GM23338 (cell line): ENCODE results near the gene NCR3LG1. TPM values are rescaled to one million over a fixed set of nuclear protein-coding genes. Genes with fewer than 3 reads are reported as not detected.

Experiments
- ATAC-seq: fragments of 200-7000 bp; cut with Tn5 transposase; 3 replicates; pipeline ENCODE4 v1.9.1; 2020
- DNase-seq: peaks from one replicate; pipeline ENCODE4 v3.0.0-alpha.2; 2015; ENCODE audit warnings: low spot score
- H2AFZ ChIP-seq: fragments of 200-600 bp; sonication (generic); 2 replicates; pipeline ENCODE4 v1.8.0; 2016; ENCODE audit warnings: antibody characterized with exemption, mild to moderate bottlenecking, moderate library complexity
- H3F3A ChIP-seq: fragments of 200-600 bp; sonication (generic); replicated peaks from 2 replicates; pipeline ENCODE4 v1.8.0; 2017; ENCODE audit warnings: antibody characterized with exemption, mixed run types, low read depth
- H3K27ac ChIP-seq: fragments of 200-600 bp; sonication (generic); 2 replicates; pipeline ENCODE4 v1.6.1; 2016; ENCODE audit warnings: low read depth
- H3K27me3 ChIP-seq: fragments of 200-600 bp; sonication (generic); 2 replicates; pipeline ENCODE4 v1.8.0; 2016; ENCODE audit warnings: mild to moderate bottlenecking, mixed run types, moderate library complexity; ENCODE audit not compliant: insufficient read depth
- H3K36me3 ChIP-seq: fragments of 200-600 bp; sonication (generic); 2 replicates; pipeline ENCODE4 v1.8.0; 2016; ENCODE audit warnings: mild to moderate bottlenecking; ENCODE audit not compliant: insufficient read depth
- H3K4me1 ChIP-seq: fragments of 200-600 bp; sonication (generic); 2 replicates; pipeline ENCODE4 v1.8.0; 2016; ENCODE audit warnings: mild to moderate bottlenecking, moderate library complexity; ENCODE audit not compliant: insufficient read depth
- H3K4me2 ChIP-seq: fragments of 200-600 bp; sonication (generic); 2 replicates; pipeline ENCODE4 v1.7.1; 2017; ENCODE audit warnings: mixed run types
- H3K4me3 ChIP-seq: fragments of 200-600 bp; sonication (generic); 2 replicates; pipeline ENCODE4 v1.6.1; 2016; ENCODE audit warnings: mixed run types
- H3K79me2 ChIP-seq: fragments of 200-600 bp; sonication (generic); replicated peaks from 2 replicates; pipeline ENCODE4 v1.8.0; 2017; ENCODE audit warnings: mild to moderate bottlenecking; ENCODE audit not compliant: insufficient read depth
- H3K9me2 ChIP-seq: fragments of 200-600 bp; sonication (generic); 2 replicates; pipeline ENCODE4 v1.8.0; 2017; ENCODE audit not compliant: insufficient read depth
- H4K20me1 ChIP-seq: fragments of 200-600 bp; sonication (generic); replicated peaks from 2 replicates; pipeline ENCODE4 v1.8.0; 2017; ENCODE audit warnings: mild to moderate bottlenecking; ENCODE audit not compliant: insufficient read depth
- H3K27ac Mint-ChIP-seq: 2 replicates; pipeline ENCODE4 v1.8.0; 2020; ENCODE audit warnings: inconsistent platforms, mild to moderate bottlenecking, moderate library complexity, mixed read lengths
- H3K27me3 Mint-ChIP-seq: 3 replicates; pipeline ENCODE4 v1.8.0; 2022; ENCODE audit warnings: low read depth, mild to moderate bottlenecking, moderate library complexity, mixed read lengths, inconsistent platforms; ENCODE audit not compliant: insufficient read depth, poor library complexity
- H3K36me3 Mint-ChIP-seq: 3 replicates; pipeline ENCODE4 v1.8.0; 2021; ENCODE audit warnings: low read depth, mild to moderate bottlenecking, inconsistent platforms, moderate library complexity, mixed read lengths
- H3K4me1 Mint-ChIP-seq: 3 replicates; pipeline ENCODE4 v1.8.0; 2020; ENCODE audit warnings: mild to moderate bottlenecking, inconsistent platforms, mixed read lengths
- H3K4me3 Mint-ChIP-seq: 3 replicates; pipeline ENCODE4 v1.8.0; 2021; ENCODE audit warnings: moderate library complexity, mild to moderate bottlenecking, inconsistent platforms, mixed read lengths
- H3K9me3 Mint-ChIP-seq: 3 replicates; pipeline ENCODE4 v1.8.0; 2020; ENCODE audit warnings: moderate library complexity, mild to moderate bottlenecking, inconsistent platforms, mixed read lengths
- CREB1 ChIP-seq: fragments of 250-450 bp; sonication (Bioruptor Pico); IDR thresholded peaks from 2 replicates; pipeline ENCODE4 v1.5.0; 2020; ENCODE audit warnings: low read depth, mild to moderate bottlenecking, moderate library complexity
- EZH2 ChIP-seq: fragments of 200-600 bp; sonication (generic); IDR thresholded peaks from one replicate; pipeline ENCODE4 v1.8.0; 2017; ENCODE audit warnings: antibody characterized with exemption, mild to moderate bottlenecking, low read depth; ENCODE audit not compliant: unreplicated experiment
- EZH2phosphoT487 ChIP-seq: fragments of 200-600 bp; sonication (generic); IDR thresholded peaks from one replicate; pipeline ENCODE4 v1.8.1; 2018; ENCODE audit warnings: antibody characterized with exemption; ENCODE audit not compliant: unreplicated experiment
- NANOG ChIP-seq: IDR thresholded peaks from 2 replicates; pipeline ENCODE4 v1.6.1; 2016; ENCODE audit warnings: antibody characterized with exemption, borderline replicate concordance
- STAT1 ChIP-seq: IDR thresholded peaks from one replicate; pipeline ENCODE4 v1.6.1; 2016; ENCODE audit warnings: antibody characterized with exemption; ENCODE audit not compliant: unreplicated experiment
- ZNF114 ChIP-seq: fragments of 250-450 bp; sonication (Bioruptor Pico); IDR thresholded peaks from 2 replicates; pipeline ENCODE4 v1.5.0; 2020; ENCODE audit warnings: mild to moderate bottlenecking, moderate library complexity
- polyA plus RNA-seq: library from polyadenylated mRNA; unstranded; fragments of >200 nt; fragmentation: Nextera tagmentation; extraction: Ambion mirVana; gene quantifications from 2 replicates; pipeline ENCODE4 v1.2.1, GENCODE V29; 2016
- total RNA-seq: library from RNA; depleted of rRNA; stranded (reverse); fragments of >200 nt; shearing (Covaris generic); gene quantifications from 2 replicates; pipeline ENCODE4 v1.2.3, GENCODE V29; 2014
- TF ChIP-seq, protein P1 (sequence below): IDR thresholded peaks from one replicate; pipeline ENCODE4 v1.6.1; 2018; ENCODE audit warnings: antibody characterized with exemption; ENCODE audit not compliant: unreplicated experiment
- TF ChIP-seq, protein P2 (sequence below): IDR thresholded peaks from 2 replicates; pipeline ENCODE4 v1.6.1; 2016; ENCODE audit warnings: antibody characterized with exemption
- TF ChIP-seq, protein P3 (sequence below): fragments of 250-450 bp; sonication (Bioruptor Pico); IDR thresholded peaks from 2 replicates; pipeline ENCODE4 v1.5.0; 2020; ENCODE audit warnings: mild to moderate bottlenecking, moderate library complexity

NCR3LG1 gene
- total and polyA plus RNA-seq, 2 experiments from 2014 or later = 0.15 to 1.9 TPM

DNA sequence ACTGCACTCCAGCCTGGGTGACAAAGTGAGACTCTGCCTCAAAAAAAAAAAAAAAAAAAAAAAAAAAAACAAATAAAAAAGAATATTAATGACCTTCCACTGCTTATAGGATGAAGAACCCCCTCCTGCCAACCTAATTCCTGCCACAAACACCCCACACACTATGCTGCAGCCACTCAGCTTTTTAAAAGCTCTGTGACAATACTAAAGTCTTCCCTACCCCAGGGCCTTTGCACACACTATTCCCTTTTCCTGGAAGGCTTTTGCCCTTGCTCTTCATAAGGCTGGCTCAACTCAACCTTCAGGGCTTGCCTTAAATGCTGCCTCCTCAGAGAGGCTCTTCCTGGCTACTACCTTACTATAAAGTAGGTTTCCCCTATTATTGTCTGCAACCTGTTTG is 47.6 kb downstream of the NCR3LG1 start:
- H3K4me3 Mint-ChIP-seq = no peak overlapping the region
- no peaks in the 10 kb centered on the region for H3K36me3 Mint-ChIP-seq
- Histone ChIP-seq H3K4me2 (no peak overlapping the region), H3K27ac (no peak overlapping the region), H3K79me2 (no peaks in the 10 kb centered on the region), H3K36me3 (no peaks in the 10 kb centered on the region), H2AFZ (no peak overlapping the region), H3K9me2 (no peaks in the 10 kb centered on the region), H3K27me3 (no peaks in the 10 kb centered on the region), H4K20me1 (no peaks in the 10 kb centered on the region), H3F3A (no peaks in the 10 kb centered on the region), H3K4me1 (no peaks in the 10 kb centered on the region), H3K4me3 (no peak overlapping the region)
- no peak overlapping the region for H3K27ac Mint-ChIP-seq
- H3K27me3 Mint-ChIP-seq = peaks cover 4% of the 10 kb centered on the region
- no peak for TF ChIP-seq EZH2phosphoT487
- no peak for TF ChIP-seq ZNF114
- TF ChIP-seq, protein P1, sequence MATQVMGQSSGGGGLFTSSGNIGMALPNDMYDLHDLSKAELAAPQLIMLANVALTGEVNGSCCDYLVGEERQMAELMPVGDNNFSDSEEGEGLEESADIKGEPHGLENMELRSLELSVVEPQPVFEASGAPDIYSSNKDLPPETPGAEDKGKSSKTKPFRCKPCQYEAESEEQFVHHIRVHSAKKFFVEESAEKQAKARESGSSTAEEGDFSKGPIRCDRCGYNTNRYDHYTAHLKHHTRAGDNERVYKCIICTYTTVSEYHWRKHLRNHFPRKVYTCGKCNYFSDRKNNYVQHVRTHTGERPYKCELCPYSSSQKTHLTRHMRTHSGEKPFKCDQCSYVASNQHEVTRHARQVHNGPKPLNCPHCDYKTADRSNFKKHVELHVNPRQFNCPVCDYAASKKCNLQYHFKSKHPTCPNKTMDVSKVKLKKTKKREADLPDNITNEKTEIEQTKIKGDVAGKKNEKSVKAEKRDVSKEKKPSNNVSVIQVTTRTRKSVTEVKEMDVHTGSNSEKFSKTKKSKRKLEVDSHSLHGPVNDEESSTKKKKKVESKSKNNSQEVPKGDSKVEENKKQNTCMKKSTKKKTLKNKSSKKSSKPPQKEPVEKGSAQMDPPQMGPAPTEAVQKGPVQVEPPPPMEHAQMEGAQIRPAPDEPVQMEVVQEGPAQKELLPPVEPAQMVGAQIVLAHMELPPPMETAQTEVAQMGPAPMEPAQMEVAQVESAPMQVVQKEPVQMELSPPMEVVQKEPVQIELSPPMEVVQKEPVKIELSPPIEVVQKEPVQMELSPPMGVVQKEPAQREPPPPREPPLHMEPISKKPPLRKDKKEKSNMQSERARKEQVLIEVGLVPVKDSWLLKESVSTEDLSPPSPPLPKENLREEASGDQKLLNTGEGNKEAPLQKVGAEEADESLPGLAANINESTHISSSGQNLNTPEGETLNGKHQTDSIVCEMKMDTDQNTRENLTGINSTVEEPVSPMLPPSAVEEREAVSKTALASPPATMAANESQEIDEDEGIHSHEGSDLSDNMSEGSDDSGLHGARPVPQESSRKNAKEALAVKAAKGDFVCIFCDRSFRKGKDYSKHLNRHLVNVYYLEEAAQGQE = no peak
- TF ChIP-seq EZH2 = no peak
- no peak for TF ChIP-seq STAT1
- TF ChIP-seq, protein P2, sequence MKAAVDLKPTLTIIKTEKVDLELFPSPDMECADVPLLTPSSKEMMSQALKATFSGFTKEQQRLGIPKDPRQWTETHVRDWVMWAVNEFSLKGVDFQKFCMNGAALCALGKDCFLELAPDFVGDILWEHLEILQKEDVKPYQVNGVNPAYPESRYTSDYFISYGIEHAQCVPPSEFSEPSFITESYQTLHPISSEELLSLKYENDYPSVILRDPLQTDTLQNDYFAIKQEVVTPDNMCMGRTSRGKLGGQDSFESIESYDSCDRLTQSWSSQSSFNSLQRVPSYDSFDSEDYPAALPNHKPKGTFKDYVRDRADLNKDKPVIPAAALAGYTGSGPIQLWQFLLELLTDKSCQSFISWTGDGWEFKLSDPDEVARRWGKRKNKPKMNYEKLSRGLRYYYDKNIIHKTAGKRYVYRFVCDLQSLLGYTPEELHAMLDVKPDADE = no peak
- TF ChIP-seq, protein P3, sequence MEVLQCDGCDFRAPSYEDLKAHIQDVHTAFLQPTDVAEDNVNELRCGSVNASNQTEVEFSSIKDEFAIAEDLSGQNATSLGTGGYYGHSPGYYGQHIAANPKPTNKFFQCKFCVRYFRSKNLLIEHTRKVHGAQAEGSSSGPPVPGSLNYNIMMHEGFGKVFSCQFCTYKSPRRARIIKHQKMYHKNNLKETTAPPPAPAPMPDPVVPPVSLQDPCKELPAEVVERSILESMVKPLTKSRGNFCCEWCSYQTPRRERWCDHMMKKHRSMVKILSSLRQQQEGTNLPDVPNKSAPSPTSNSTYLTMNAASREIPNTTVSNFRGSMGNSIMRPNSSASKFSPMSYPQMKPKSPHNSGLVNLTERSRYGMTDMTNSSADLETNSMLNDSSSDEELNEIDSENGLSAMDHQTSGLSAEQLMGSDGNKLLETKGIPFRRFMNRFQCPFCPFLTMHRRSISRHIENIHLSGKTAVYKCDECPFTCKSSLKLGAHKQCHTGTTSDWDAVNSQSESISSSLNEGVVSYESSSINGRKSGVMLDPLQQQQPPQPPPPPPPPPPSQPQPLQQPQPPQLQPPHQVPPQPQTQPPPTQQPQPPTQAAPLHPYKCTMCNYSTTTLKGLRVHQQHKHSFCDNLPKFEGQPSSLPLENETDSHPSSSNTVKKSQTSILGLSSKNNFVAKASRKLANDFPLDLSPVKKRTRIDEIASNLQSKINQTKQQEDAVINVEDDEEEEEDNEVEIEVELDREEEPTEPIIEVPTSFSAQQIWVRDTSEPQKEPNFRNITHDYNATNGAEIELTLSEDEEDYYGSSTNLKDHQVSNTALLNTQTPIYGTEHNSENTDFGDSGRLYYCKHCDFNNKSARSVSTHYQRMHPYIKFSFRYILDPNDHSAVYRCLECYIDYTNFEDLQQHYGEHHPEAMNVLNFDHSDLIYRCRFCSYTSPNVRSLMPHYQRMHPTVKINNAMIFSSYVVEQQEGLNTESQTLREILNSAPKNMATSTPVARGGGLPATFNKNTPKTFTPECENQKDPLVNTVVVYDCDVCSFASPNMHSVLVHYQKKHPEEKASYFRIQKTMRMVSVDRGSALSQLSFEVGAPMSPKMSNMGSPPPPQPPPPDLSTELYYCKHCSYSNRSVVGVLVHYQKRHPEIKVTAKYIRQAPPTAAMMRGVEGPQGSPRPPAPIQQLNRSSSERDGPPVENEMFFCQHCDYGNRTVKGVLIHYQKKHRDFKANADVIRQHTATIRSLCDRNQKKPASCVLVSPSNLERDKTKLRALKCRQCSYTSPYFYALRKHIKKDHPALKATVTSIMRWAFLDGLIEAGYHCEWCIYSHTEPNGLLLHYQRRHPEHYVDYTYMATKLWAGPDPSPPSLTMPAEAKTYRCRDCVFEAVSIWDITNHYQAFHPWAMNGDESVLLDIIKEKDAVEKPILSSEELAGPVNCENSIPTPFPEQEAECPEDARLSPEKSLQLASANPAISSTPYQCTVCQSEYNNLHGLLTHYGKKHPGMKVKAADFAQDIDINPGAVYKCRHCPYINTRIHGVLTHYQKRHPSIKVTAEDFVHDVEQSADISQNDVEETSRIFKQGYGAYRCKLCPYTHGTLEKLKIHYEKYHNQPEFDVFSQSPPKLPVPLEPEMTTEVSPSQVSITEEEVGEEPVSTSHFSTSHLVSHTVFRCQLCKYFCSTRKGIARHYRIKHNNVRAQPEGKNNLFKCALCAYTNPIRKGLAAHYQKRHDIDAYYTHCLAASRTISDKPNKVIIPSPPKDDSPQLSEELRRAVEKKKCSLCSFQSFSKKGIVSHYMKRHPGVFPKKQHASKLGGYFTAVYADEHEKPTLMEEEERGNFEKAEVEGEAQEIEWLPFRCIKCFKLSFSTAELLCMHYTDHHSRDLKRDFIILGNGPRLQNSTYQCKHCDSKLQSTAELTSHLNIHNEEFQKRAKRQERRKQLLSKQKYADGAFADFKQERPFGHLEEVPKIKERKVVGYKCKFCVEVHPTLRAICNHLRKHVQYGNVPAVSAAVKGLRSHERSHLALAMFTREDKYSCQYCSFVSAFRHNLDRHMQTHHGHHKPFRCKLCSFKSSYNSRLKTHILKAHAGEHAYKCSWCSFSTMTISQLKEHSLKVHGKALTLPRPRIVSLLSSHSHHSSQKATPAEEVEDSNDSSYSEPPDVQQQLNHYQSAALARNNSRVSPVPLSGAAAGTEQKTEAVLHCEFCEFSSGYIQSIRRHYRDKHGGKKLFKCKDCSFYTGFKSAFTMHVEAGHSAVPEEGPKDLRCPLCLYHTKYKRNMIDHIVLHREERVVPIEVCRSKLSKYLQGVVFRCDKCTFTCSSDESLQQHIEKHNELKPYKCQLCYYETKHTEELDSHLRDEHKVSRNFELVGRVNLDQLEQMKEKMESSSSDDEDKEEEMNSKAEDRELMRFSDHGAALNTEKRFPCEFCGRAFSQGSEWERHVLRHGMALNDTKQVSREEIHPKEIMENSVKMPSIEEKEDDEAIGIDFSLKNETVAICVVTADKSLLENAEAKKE (CRISPR knock-in tag) = no peak
- TF ChIP-seq CREB1 (CRISPR knock-in tag) = no peak
- TF ChIP-seq NANOG = no peak
- ATAC-seq = no peak
- no peaks in the 10 kb centered on the region for H3K9me3 Mint-ChIP-seq
- no peak for DNase-seq
- no peaks in the 10 kb centered on the region for H3K4me1 Mint-ChIP-seq
